Measurements from ENCODE around the gene SPG7. TPM values are rescaled to one million over a fixed set of nuclear protein-coding genes. Genes with fewer than 3 reads are reported as not detected.

The SPG7 gene
- total RNA-seq, 1 experiment from 2014 or later = 118 TPM

- no peaks in the 10 kb centered on the region for H3K27me3 ChIP-seq (ENCODE audit: control insufficient read depth, insufficient read depth, low read length)
- no peaks in the 10 kb centered on the region for H3K4me1 ChIP-seq (ENCODE audit: control insufficient read depth, insufficient read depth, low read length)
- intact Hi-C loops (cut with micrococcal nuclease; ENCODE audit: unreplicated experiment) = no loop called here
- H3K36me3 ChIP-seq (ENCODE audit: control insufficient read depth, insufficient read depth, low read length) = peaks cover 12% of the 10 kb centered on the region
- in situ Hi-C loops (cut with HindIII; ENCODE audit: low pct_unique_long_range_greater_than_20kb, low sequenced_read_pairs) = no loop called here
- no peak for TF ChIP-seq SIN3A (IDR thresholded peaks at IDR 0.05; ENCODE audit: borderline replicate concordance, insufficient read depth, low read depth, low read length)
- TF ChIP-seq, protein P1, sequence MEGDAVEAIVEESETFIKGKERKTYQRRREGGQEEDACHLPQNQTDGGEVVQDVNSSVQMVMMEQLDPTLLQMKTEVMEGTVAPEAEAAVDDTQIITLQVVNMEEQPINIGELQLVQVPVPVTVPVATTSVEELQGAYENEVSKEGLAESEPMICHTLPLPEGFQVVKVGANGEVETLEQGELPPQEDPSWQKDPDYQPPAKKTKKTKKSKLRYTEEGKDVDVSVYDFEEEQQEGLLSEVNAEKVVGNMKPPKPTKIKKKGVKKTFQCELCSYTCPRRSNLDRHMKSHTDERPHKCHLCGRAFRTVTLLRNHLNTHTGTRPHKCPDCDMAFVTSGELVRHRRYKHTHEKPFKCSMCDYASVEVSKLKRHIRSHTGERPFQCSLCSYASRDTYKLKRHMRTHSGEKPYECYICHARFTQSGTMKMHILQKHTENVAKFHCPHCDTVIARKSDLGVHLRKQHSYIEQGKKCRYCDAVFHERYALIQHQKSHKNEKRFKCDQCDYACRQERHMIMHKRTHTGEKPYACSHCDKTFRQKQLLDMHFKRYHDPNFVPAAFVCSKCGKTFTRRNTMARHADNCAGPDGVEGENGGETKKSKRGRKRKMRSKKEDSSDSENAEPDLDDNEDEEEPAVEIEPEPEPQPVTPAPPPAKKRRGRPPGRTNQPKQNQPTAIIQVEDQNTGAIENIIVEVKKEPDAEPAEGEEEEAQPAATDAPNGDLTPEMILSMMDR (IDR thresholded peaks at IDR 0.05) = no peak
- no peak for TF ChIP-seq REST (IDR thresholded peaks at IDR 0.05; ENCODE audit: insufficient read depth in 1 of 2, low read depth in 2 of 2, low read length in 1 of 2)
- no peak for TF ChIP-seq POLR2AphosphoS5 (IDR thresholded peaks at IDR 0.05; ENCODE audit: low read depth, low read length)
- TF ChIP-seq TCF7L2 (IDR thresholded peaks at IDR 0.05; ENCODE audit: low read depth, low read length) = no peak
- DNase-seq (ENCODE audit: low read depth, low spot score) (no peak), ATAC-seq (no peak)
- H3K9me3 ChIP-seq (ENCODE audit: control insufficient read depth, insufficient read depth, low read depth, low read length) = no peaks in the 10 kb centered on the region
- H3K4me3 ChIP-seq (ENCODE audit: low read depth in 2 of 2, low read length in 2 of 2) = no peak overlapping the region
- TSS peak; percentile 5 for BruUV-seq (replicated peaks)
- ChIA-PET CTCF (no interaction called here), POLR2A (no interaction called here)
- no peak overlapping the region for H3K27ac ChIP-seq (ENCODE audit: low read length)
Measured at GRCh38 chr16:89522287-89522686, 14.1 kb downstream of the SPG7 start.

DNA sequence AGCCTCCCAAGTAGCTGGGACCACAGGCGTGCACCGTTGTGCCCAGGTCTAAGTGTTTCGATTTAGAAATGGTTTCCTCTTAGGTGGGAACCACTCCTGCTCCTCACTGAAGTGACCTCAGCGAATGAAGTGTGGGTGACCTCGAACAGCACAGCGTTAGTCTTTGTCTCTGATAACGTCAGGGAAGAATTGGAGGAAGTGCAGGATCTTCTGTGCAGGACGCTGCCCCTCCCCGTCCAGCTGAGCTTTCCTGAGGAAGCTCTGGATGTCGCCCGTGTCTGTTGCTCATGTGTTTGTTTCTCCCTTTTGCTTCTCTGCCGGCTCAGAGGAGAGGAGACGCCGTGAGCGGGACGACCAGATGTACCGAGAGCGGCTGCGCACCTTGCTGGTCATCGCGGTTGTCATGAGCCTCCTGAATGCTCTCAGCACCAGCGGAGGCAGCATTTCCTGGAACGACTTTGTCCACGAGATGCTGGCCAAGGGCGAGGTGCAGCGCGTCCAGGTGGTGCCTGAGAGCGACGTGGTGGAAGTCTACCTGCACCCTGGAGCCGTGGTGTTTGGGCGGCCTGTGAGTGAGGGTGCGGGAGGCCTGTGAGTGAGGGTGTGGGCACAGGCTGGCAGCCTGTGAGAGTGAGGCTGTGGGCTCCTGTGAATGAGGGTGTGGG is 15.6 kb downstream of the SPG7 start:
- DNase-seq (ENCODE audit: low read depth, low spot score) (no peak), ATAC-seq (no peak)
- Histone ChIP-seq H3K4me1 (ENCODE audit: control insufficient read depth, insufficient read depth, low read length) (no peaks in the 10 kb centered on the region), H3K27ac (ENCODE audit: low read length) (no peak overlapping the region), H3K27me3 (ENCODE audit: control insufficient read depth, insufficient read depth, low read length) (no peaks in the 10 kb centered on the region), H3K36me3 (ENCODE audit: control insufficient read depth, insufficient read depth, low read length) (peaks cover 9% of the 10 kb centered on the region; the same call in 1 of the 2 replicates), H3K4me3 (ENCODE audit: low read depth in 2 of 2, low read length in 2 of 2) (no peak overlapping the region), H3K9me3 (ENCODE audit: control insufficient read depth, insufficient read depth, low read depth, low read length) (no peaks in the 10 kb centered on the region)
- TF ChIP-seq POLR2AphosphoS5 (IDR thresholded peaks at IDR 0.05; ENCODE audit: low read depth, low read length) (no peak), REST (IDR thresholded peaks at IDR 0.05; ENCODE audit: insufficient read depth in 1 of 2, low read depth in 2 of 2, low read length in 1 of 2) (no peak), TCF7L2 (IDR thresholded peaks at IDR 0.05; ENCODE audit: low read depth, low read length) (no peak), SIN3A (IDR thresholded peaks at IDR 0.05; ENCODE audit: borderline replicate concordance, insufficient read depth, low read depth, low read length) (no peak)
- TF ChIP-seq, protein P1 (IDR thresholded peaks at IDR 0.05) = no peak
- in situ Hi-C loops (cut with HindIII; ENCODE audit: low pct_unique_long_range_greater_than_20kb, low sequenced_read_pairs) (no loop called here), intact Hi-C loops (cut with micrococcal nuclease; ENCODE audit: unreplicated experiment) (no loop called here)
- ChIA-PET CTCF (no interaction called here), POLR2A (no interaction called here)
- BruUV-seq (replicated peaks) = no TSS peak
